Measurements from ENCODE around the gene FRY. TPM values are rescaled to one million over a fixed set of nuclear protein-coding genes. Genes with fewer than 3 reads are reported as not detected.

Gene FRY
- total and polyA plus RNA-seq, 2 donors (not counting 1 experiment from before 2014, with no cell fraction given): 2.3 to 6.3 TPM

DNA sequence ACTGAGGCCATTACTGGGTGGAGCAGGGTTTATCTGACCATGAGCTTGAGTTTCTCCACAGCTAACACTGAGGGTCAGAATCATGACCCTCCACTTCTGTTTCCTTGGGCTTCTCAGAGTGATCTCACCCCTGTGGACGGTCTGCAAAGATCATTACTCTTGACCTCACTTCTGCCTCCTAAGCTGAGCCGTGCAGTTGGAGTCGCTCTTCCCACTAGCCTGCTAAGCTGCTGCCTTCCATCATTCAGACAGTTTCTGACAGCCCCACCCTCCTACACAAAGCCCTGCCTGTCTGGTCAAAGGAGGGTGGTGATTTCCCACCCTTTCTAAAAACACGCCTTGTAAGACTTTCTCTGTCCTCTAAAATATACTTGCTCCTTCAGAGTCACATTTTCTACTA is 9.3 kb upstream of the FRY start:
- no peak overlapping the region for H3K27ac ChIP-seq (ENCODE audit: low read length in 2 of 2)
- intact Hi-C loops (cut with micrococcal nuclease): no loop called here

DNA sequence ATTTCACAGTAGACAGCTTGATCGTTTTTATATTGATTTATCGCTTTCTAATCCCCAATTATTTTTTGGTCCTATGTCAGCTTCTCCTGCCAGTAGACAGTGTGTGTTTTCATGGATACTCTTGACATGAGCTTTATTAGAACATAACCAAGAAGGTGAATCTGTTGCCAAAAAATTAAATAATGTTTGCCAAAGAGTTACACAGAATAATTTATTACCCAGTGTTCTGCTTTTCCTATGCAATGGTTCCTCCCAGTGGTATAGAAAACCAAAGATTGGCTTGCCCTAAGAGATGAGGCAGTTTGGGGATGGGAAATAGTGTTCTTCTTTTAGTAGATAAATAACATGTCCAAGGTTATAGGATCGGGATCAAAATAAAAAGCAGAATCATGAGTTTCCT is 8.5 kb upstream of the FRY start:
- ChIA-PET CTCF (interaction anchor here (0.8 kb wide), 1 partner anchor 113 kb away, joined by 3 read pairs; no protein-coding TSS in a partner anchor), POLR2A (no interaction called here)
- TF ChIP-seq EZH2 (IDR thresholded peaks at IDR 0.05; ENCODE audit: borderline replicate concordance, insufficient read depth, low read depth, low read length, poor library complexity, severe bottlenecking): no peak
- TF ChIP-seq, protein P1, sequence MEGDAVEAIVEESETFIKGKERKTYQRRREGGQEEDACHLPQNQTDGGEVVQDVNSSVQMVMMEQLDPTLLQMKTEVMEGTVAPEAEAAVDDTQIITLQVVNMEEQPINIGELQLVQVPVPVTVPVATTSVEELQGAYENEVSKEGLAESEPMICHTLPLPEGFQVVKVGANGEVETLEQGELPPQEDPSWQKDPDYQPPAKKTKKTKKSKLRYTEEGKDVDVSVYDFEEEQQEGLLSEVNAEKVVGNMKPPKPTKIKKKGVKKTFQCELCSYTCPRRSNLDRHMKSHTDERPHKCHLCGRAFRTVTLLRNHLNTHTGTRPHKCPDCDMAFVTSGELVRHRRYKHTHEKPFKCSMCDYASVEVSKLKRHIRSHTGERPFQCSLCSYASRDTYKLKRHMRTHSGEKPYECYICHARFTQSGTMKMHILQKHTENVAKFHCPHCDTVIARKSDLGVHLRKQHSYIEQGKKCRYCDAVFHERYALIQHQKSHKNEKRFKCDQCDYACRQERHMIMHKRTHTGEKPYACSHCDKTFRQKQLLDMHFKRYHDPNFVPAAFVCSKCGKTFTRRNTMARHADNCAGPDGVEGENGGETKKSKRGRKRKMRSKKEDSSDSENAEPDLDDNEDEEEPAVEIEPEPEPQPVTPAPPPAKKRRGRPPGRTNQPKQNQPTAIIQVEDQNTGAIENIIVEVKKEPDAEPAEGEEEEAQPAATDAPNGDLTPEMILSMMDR (IDR thresholded peaks at IDR 0.05): no peak
- H3K27ac ChIP-seq (ENCODE audit: low read length in 2 of 2): no peak overlapping the region
- no peak overlapping the region for H3K4me3 ChIP-seq (ENCODE audit: control extremely low read depth in 1 of 5, extremely low read depth in 1 of 5, insufficient read depth in 1 of 5, low read depth in 2 of 5, low read length in 4 of 5)
- H3K9ac ChIP-seq (ENCODE audit: low read length): no peak overlapping the region
- Mint-ChIP-seq H3K4me1 (no peaks in the 10 kb centered on the region), H3K27ac (no peak overlapping the region), H3K9me3 (ENCODE audit: insufficient read depth) (no peaks in the 10 kb centered on the region), H3K4me3 (no peak overlapping the region), H3K27me3 (no peaks in the 10 kb centered on the region)
- H3K27me3 ChIP-seq (replicated peaks in 1 of 4; ENCODE audit: control extremely low read depth in 1 of 4, control insufficient read depth in 3 of 4, insufficient read depth in 4 of 4, low read length in 3 of 4): no peaks in the 10 kb centered on the region
- DNase-seq (no peak), ATAC-seq (ENCODE audit: low read depth) (no peak)
- no peak overlapping the region for H2AFZ ChIP-seq (ENCODE audit: insufficient read depth, low read depth, low read length, poor library complexity, severe bottlenecking)
- no peaks in the 10 kb centered on the region for H4K20me1 ChIP-seq (ENCODE audit: control insufficient read depth, insufficient read depth, low read length, poor library complexity, severe bottlenecking)
- no peak overlapping the region for H3K4me2 ChIP-seq (replicated peaks; ENCODE audit: low read depth, low read length, poor library complexity, severe bottlenecking)
- no peaks in the 10 kb centered on the region for H3K9me3 ChIP-seq (ENCODE audit: control extremely low read depth in 1 of 3, control insufficient read depth in 2 of 3, insufficient read depth in 1 of 3, low read length in 2 of 3)
- H3K4me1 ChIP-seq (ENCODE audit: control insufficient read depth in 2 of 2, insufficient read depth in 2 of 2, low read length in 2 of 2): no peaks in the 10 kb centered on the region
- intact Hi-C loops (cut with micrococcal nuclease): no loop called here
- WGBS (ENCODE audit: insufficient coverage): no CpG with 5 or more reads among the region's 3 CpGs
- H3K36me3 ChIP-seq (replicated peaks in 1 of 2; ENCODE audit: control extremely low read depth in 1 of 2, control insufficient read depth in 1 of 2, extremely low read depth in 1 of 2, insufficient read depth in 2 of 2, low read length in 1 of 2): no peaks in the 10 kb centered on the region
- H3K79me2 ChIP-seq (ENCODE audit: control insufficient read depth, insufficient read depth, low read length): no peaks in the 10 kb centered on the region

More for the DNA sequence above, 9.3 kb upstream of the FRY start:
- Mint-ChIP-seq H3K27me3 (no peaks in the 10 kb centered on the region), H3K4me3 (no peak overlapping the region), H3K9me3 (ENCODE audit: insufficient read depth) (no peaks in the 10 kb centered on the region), H3K27ac (peak overlapping the region; percentile 29), H3K4me1 (no peaks in the 10 kb centered on the region)
- Histone ChIP-seq H3K9ac (ENCODE audit: low read length) (no peak overlapping the region), H4K20me1 (ENCODE audit: control insufficient read depth, insufficient read depth, low read length, poor library complexity, severe bottlenecking) (no peaks in the 10 kb centered on the region), H2AFZ (ENCODE audit: insufficient read depth, low read depth, low read length, poor library complexity, severe bottlenecking) (no peak overlapping the region), H3K4me2 (replicated peaks; ENCODE audit: low read depth, low read length, poor library complexity, severe bottlenecking) (no peak overlapping the region), H3K79me2 (ENCODE audit: control insufficient read depth, insufficient read depth, low read length) (no peaks in the 10 kb centered on the region), H3K36me3 (replicated peaks in 1 of 2; ENCODE audit: control extremely low read depth in 1 of 2, control insufficient read depth in 1 of 2, extremely low read depth in 1 of 2, insufficient read depth in 2 of 2, low read length in 1 of 2) (no peaks in the 10 kb centered on the region), H3K4me3 (ENCODE audit: control extremely low read depth in 1 of 5, extremely low read depth in 1 of 5, insufficient read depth in 1 of 5, low read depth in 2 of 5, low read length in 4 of 5) (no peak overlapping the region), H3K27me3 (replicated peaks in 1 of 4; ENCODE audit: control extremely low read depth in 1 of 4, control insufficient read depth in 3 of 4, insufficient read depth in 4 of 4, low read length in 3 of 4) (no peaks in the 10 kb centered on the region), H3K9me3 (ENCODE audit: control extremely low read depth in 1 of 3, control insufficient read depth in 2 of 3, insufficient read depth in 1 of 3, low read length in 2 of 3) (no peaks in the 10 kb centered on the region), H3K4me1 (ENCODE audit: control insufficient read depth in 2 of 2, insufficient read depth in 2 of 2, low read length in 2 of 2) (no peaks in the 10 kb centered on the region)
- TF ChIP-seq, protein P1 (IDR thresholded peaks at IDR 0.05): no peak
- no peak for TF ChIP-seq EZH2 (IDR thresholded peaks at IDR 0.05; ENCODE audit: borderline replicate concordance, insufficient read depth, low read depth, low read length, poor library complexity, severe bottlenecking)
- ATAC-seq (ENCODE audit: low read depth) (no peak), DNase-seq (no peak)
- ChIA-PET POLR2A (no interaction called here), CTCF (interaction anchor here (0.8 kb wide), 1 partner anchor 113 kb away, joined by 3 read pairs; no protein-coding TSS in a partner anchor)
- no CpG with 5 or more reads among the region's 4 CpGs for WGBS (ENCODE audit: insufficient coverage)

All from B cell (primary cell).